Lower leg skin (tissue), 3 donors: ENCODE results near the gene ADAMTS6.

ENCODE experiments used
- CTCF ChIP-seq, 3 donors: fragments of 450-650 bp; IDR thresholded peaks; one replicate each; pipeline ENCODE4 v1.5.1; 2016; ENCODE audit warnings: antibody characterized with exemption in 3 of 3, mild to moderate bottlenecking in 3 of 3, moderate library complexity in 2 of 3
- POLR2A ChIP-seq, 2 donors: fragments of 450-650 bp; IDR thresholded peaks; one replicate each; pipeline ENCODE4 v1.6.1; 2016 to 2017; ENCODE audit warnings: antibody characterized with exemption in 2 of 2, mild to moderate bottlenecking in 1 of 2, moderate library complexity in 1 of 2

- no peak for TF ChIP-seq CTCF (IDR thresholded peaks at IDR 0.05)
- no peak for TF ChIP-seq POLR2A (IDR thresholded peaks at IDR 0.05)
Measured at GRCh38 chr5:65255294-65255693, 226.4 kb downstream of the ADAMTS6 start.
